DOHH2 (cell line): ENCODE data around the gene KREMEN1.

ENCODE experiments used
- H3F3A ChIP-seq: fragments of 200-600 bp; sonication (generic), shearing (Covaris generic); 2 replicates; pipeline ENCODE4 v1.6.0; 2016; ENCODE audit warnings: antibody characterized with exemption, mild to moderate bottlenecking; ENCODE audit not compliant: control insufficient read depth, insufficient read depth
- H3K27ac ChIP-seq: fragments of 200-600 bp; sonication (generic); 2 replicates; pipeline ENCODE4 v1.5.1; 2014; ENCODE audit warnings: low read depth, mild to moderate bottlenecking, low read length, moderate library complexity
- H3K27me3 ChIP-seq: fragments of 200-600 bp; sonication (generic); 2 replicates; pipeline ENCODE4 v1.6.1; 2014; ENCODE audit warnings: mild to moderate bottlenecking, low read length, mixed read lengths; ENCODE audit not compliant: control insufficient read depth
- H3K36me3 ChIP-seq: fragments of 200-600 bp; sonication (generic); 2 replicates; pipeline ENCODE4 v1.6.1; 2014; ENCODE audit warnings: mild to moderate bottlenecking, low read length, moderate library complexity, mixed read lengths; ENCODE audit not compliant: control insufficient read depth
- H3K4me1 ChIP-seq: fragments of 200-600 bp; sonication (generic); 2 replicates; pipeline ENCODE4 v1.6.1; 2014; ENCODE audit warnings: mild to moderate bottlenecking, low read length, mixed read lengths; ENCODE audit not compliant: control insufficient read depth
- H3K4me2 ChIP-seq: fragments of 200-600 bp; sonication (generic); 2 replicates; pipeline ENCODE4 v1.6.0; 2014; ENCODE audit warnings: mild to moderate bottlenecking, low read length, moderate library complexity
- H3K4me3 ChIP-seq: fragments of 200-600 bp; sonication (generic); 2 replicates; pipeline ENCODE4 v1.5.1; 2014; ENCODE audit warnings: mild to moderate bottlenecking, low read length, mixed read lengths
- H3K79me2 ChIP-seq: fragments of 200-600 bp; sonication (generic); 2 replicates; pipeline ENCODE4 v1.6.1; 2014; ENCODE audit warnings: mild to moderate bottlenecking, low read length, mixed read lengths; ENCODE audit not compliant: control insufficient read depth
- H3K9me2 ChIP-seq: fragments of 200-600 bp; sonication (generic); replicated peaks from 2 replicates; pipeline ENCODE4 v1.6.1; 2014; ENCODE audit warnings: mild to moderate bottlenecking, low read length, mixed read lengths; ENCODE audit not compliant: control insufficient read depth
- H3K9me3 ChIP-seq: fragments of 200-600 bp; sonication (generic); 2 replicates; pipeline ENCODE4 v1.6.1; 2014; ENCODE audit warnings: antibody characterized with exemption, low read length, mixed read lengths; ENCODE audit not compliant: control insufficient read depth, insufficient read depth
- H4K20me1 ChIP-seq: fragments of 200-600 bp; sonication (generic); 2 replicates; pipeline ENCODE4 v1.6.0; 2014; ENCODE audit warnings: low read depth, mild to moderate bottlenecking, antibody characterized with exemption, low read length, moderate library complexity; ENCODE audit not compliant: control insufficient read depth, insufficient read depth
- EZH2phosphoT487 ChIP-seq: fragments of 200-600 bp; sonication (generic); IDR thresholded peaks from 2 replicates; pipeline ENCODE4 v1.6.1; 2017; ENCODE audit warnings: borderline replicate concordance, mild to moderate bottlenecking, antibody characterized with exemption, low read length, moderate library complexity, mixed read lengths
- TF ChIP-seq, protein P1 (sequence below): fragments of 200-600 bp; sonication (generic); IDR thresholded peaks from one replicate; pipeline ENCODE4 v1.5.1; 2014; ENCODE audit warnings: antibody characterized with exemption, mild to moderate bottlenecking, low read depth, low read length; ENCODE audit not compliant: poor library complexity, severe bottlenecking

Gene KREMEN1

DNA sequence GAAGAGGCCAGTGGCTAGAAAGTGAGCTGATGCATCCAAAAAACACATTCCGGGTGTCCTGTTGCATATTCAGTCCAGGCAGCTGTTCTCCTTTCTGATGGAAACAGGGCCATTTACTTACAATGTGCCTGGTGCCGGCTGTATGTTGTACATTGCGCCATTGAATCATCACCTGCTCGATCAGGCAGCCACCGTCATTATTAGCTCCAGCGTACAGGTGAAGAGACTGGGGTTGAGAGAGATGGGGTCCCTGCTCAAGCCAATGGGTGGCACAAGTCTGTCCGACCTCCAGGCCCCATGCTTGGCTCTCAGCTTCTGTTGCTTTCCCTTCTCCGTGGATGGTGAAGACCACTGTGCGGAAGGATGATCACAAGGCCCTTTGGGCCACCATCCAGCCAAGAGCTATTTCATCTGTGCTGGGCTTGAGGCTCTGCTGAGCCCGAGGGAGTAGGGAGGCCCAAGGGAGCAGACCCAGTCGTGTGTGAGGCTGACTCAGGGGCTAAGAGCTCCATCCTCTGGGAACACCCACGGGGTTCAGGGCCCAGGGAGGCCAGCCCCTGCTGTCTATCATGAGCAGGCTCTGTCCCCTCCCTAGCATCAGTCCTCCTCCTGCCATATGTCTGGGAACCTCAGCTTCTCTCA is 112.1 kb downstream of the KREMEN1 start:
- Histone ChIP-seq H3F3A (no peaks in the 10 kb centered on the region), H3K36me3 (no peaks in the 10 kb centered on the region), H3K4me3 (no peak overlapping the region), H3K4me1 (no peaks in the 10 kb centered on the region), H3K27me3 (no peaks in the 10 kb centered on the region), H3K9me3 (no peaks in the 10 kb centered on the region), H4K20me1 (no peaks in the 10 kb centered on the region), H3K79me2 (no peaks in the 10 kb centered on the region), H3K9me2 (no peaks in the 10 kb centered on the region), H3K27ac (no peak overlapping the region), H3K4me2 (no peak overlapping the region)
- no peak for TF ChIP-seq EZH2phosphoT487
- TF ChIP-seq, protein P1, sequence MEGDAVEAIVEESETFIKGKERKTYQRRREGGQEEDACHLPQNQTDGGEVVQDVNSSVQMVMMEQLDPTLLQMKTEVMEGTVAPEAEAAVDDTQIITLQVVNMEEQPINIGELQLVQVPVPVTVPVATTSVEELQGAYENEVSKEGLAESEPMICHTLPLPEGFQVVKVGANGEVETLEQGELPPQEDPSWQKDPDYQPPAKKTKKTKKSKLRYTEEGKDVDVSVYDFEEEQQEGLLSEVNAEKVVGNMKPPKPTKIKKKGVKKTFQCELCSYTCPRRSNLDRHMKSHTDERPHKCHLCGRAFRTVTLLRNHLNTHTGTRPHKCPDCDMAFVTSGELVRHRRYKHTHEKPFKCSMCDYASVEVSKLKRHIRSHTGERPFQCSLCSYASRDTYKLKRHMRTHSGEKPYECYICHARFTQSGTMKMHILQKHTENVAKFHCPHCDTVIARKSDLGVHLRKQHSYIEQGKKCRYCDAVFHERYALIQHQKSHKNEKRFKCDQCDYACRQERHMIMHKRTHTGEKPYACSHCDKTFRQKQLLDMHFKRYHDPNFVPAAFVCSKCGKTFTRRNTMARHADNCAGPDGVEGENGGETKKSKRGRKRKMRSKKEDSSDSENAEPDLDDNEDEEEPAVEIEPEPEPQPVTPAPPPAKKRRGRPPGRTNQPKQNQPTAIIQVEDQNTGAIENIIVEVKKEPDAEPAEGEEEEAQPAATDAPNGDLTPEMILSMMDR = no peak

DNA sequence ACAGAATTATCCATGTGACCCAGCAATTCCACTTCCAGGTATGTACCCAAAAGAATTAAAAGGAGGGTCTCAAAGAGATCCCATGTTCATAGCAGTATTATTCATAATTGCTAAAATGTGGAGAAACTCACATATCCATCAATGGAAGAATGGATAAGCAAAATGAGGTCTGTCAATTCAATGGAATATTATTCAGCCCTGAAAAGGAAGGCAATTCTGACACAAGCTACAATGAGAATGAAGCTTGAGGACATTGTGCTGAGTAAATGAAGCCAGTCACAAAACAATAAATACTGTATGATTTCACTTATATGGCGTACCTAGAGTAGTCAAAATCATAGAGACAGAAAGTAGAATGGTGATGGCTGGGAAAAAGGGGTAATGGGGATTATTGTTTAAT is 113.5 kb downstream of the KREMEN1 start:
- H3K27ac ChIP-seq = no peak overlapping the region
- TF ChIP-seq EZH2phosphoT487 = no peak
- TF ChIP-seq, protein P1 = no peak
- H4K20me1 ChIP-seq = no peaks in the 10 kb centered on the region
- H3K4me1 ChIP-seq = no peaks in the 10 kb centered on the region
- no peaks in the 10 kb centered on the region for H3K9me3 ChIP-seq
- H3K27me3 ChIP-seq = no peaks in the 10 kb centered on the region
- no peaks in the 10 kb centered on the region for H3K79me2 ChIP-seq
- H3F3A ChIP-seq = no peaks in the 10 kb centered on the region
- H3K4me3 ChIP-seq = no peak overlapping the region
- H3K9me2 ChIP-seq = no peaks in the 10 kb centered on the region
- no peak overlapping the region for H3K4me2 ChIP-seq
- no peaks in the 10 kb centered on the region for H3K36me3 ChIP-seq

DNA sequence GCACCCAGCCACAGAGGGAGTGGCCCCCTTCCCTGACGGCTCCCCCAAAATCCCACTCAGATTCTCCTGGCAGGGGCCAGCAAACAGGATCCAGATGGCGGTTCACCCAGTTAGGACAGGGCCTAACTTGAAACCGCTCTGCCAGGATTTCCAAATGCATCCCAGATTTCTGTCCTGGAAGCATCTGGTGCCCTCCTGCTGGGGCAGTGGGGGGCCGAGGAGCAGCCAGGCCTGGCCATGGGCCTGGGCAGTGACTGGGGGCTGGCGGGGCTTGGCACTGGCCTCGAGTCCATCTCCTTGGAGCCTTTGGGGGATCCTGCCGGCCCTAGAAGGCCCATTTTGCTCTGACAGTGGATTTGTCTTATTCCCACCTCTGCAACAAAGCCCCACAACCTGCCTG is 115.0 kb downstream of the KREMEN1 start:
- Histone ChIP-seq H3K4me3 (no peak overlapping the region), H4K20me1 (no peaks in the 10 kb centered on the region), H3F3A (no peaks in the 10 kb centered on the region), H3K27me3 (no peaks in the 10 kb centered on the region), H3K79me2 (no peaks in the 10 kb centered on the region), H3K4me2 (no peak overlapping the region), H3K27ac (no peak overlapping the region), H3K4me1 (no peaks in the 10 kb centered on the region), H3K9me3 (no peaks in the 10 kb centered on the region), H3K36me3 (no peaks in the 10 kb centered on the region), H3K9me2 (no peaks in the 10 kb centered on the region)
- no peak for TF ChIP-seq EZH2phosphoT487
- TF ChIP-seq, protein P1 = no peak
